Measurements from ENCODE around the gene CABLES1.
A peak's percentile ranks its signal among the peaks of the same experiment; 100 is the strongest.

Gene CABLES1

DNA sequence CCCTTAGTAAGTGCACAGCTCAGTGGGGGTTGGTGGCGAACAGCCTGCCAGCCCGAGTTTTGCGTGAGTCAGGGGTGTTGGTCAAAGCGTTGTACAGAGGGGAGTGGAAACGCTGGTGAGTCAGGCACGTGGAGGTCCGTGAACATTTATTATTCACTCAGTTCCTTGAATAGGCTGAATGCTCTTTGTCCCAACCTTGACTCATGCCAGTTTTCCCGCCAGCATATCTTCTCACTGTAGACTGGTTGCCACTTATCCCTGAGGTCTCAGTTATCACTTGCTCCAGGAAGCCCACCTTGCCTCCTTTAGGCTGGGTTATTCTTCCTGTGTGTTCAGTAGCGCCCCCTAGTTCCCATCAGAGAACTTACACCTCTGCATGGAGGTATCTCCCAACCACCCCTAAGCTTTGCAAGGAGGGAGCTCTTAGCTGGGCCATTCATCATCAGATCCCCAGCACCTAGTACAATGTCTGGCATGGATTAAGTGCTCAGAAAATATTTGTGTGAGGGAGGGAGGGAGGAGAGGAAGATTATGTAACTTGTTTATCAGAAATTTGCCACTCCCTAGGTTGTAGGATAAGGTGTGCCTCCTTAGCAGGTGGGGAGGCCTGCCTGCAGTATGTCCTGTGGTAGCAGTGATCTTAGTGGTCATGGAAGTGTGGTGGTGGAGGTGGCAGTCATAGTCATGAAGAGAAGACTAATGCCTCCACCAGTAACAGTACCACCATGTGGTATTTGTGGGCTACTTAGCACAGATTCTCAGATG is 72.1 kb downstream of the CABLES1 start:
- TF ChIP-seq, protein P1, sequence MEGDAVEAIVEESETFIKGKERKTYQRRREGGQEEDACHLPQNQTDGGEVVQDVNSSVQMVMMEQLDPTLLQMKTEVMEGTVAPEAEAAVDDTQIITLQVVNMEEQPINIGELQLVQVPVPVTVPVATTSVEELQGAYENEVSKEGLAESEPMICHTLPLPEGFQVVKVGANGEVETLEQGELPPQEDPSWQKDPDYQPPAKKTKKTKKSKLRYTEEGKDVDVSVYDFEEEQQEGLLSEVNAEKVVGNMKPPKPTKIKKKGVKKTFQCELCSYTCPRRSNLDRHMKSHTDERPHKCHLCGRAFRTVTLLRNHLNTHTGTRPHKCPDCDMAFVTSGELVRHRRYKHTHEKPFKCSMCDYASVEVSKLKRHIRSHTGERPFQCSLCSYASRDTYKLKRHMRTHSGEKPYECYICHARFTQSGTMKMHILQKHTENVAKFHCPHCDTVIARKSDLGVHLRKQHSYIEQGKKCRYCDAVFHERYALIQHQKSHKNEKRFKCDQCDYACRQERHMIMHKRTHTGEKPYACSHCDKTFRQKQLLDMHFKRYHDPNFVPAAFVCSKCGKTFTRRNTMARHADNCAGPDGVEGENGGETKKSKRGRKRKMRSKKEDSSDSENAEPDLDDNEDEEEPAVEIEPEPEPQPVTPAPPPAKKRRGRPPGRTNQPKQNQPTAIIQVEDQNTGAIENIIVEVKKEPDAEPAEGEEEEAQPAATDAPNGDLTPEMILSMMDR (IDR thresholded peaks at IDR 0.05; ENCODE audit: low read depth, low read length) = peak; percentile 44

GRCh38 chr18:23207994-23208393 is 72.7 kb downstream of the CABLES1 start:
- no peak overlapping the region for H3K4me3 ChIP-seq (ENCODE audit: low read depth, low read length)
- TF ChIP-seq, protein P1 (IDR thresholded peaks at IDR 0.05; ENCODE audit: low read depth, low read length) = no peak

More for the DNA sequence above, 72.1 kb downstream of the CABLES1 start:
- H3K4me3 ChIP-seq (ENCODE audit: low read depth, low read length) = no peak overlapping the region

GRCh38 chr18:23208600-23208999 is 73.3 kb downstream of the CABLES1 start:
- H3K4me3 ChIP-seq (ENCODE audit: low read depth, low read length) = no peak overlapping the region
- TF ChIP-seq, protein P1 (IDR thresholded peaks at IDR 0.05; ENCODE audit: low read depth, low read length) = no peak

DNA sequence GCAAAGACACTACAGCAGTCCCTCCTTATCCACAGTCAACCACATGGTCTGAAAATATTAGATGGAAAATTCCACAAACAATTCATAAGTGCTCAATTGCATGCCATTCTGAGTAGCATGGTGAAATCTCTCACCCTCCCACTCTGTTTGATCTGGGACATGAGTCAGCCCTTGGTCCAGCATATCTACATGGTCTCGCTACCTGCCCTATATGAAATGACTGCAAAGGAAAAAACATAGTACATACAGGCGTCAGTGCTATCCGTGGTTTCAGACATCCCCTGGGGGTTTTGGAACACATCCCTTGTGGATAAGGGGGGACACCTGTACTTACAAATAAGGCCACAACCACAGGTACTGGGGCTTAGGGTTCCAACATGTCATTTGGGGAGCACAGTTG is 73.7 kb downstream of the CABLES1 start:
- TF ChIP-seq, protein P1 (IDR thresholded peaks at IDR 0.05; ENCODE audit: low read depth, low read length) = no peak
- H3K4me3 ChIP-seq (ENCODE audit: low read depth, low read length) = no peak overlapping the region

DNA sequence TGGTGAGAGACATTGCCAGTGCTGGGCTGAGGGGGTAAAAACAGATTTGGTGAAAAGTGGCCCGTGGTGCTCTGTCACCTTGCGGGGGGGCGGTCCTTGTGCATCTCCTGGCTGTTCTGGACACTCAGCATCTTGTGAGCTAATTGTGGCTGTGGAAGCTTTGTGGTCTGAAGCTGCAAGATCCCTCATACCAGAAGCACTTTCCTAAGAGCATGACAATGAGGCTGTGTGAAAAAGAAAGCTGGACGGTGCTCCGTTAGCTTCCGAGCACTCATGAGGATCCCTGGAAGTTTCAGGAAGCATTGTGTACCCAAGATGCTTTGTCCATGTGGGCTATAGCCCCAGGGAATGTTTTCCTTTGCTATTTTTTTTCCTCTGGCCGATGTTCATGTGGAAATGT is 74.5 kb downstream of the CABLES1 start:
- H3K4me3 ChIP-seq (ENCODE audit: low read depth, low read length) = no peak overlapping the region
- TF ChIP-seq, protein P1 (IDR thresholded peaks at IDR 0.05; ENCODE audit: low read depth, low read length) = no peak

GRCh38 chr18:23210526-23210925 is 75.2 kb downstream of the CABLES1 start:
- TF ChIP-seq, protein P1 (IDR thresholded peaks at IDR 0.05; ENCODE audit: low read depth, low read length) = no peak
- no peak overlapping the region for H3K4me3 ChIP-seq (ENCODE audit: low read depth, low read length)

- no peak overlapping the region for H3K4me3 ChIP-seq (ENCODE audit: low read depth, low read length)
- TF ChIP-seq, protein P1 (IDR thresholded peaks at IDR 0.05; ENCODE audit: low read depth, low read length) = no peak
Measured at GRCh38 chr18:23211146-23211545, 75.9 kb downstream of the CABLES1 start.

All from WI38 (cell line).